GM19438 (cell line): Measurements from ENCODE around the gene RNF144B.
"Not testable (repeated sequence)": the region's sequence is repeated elsewhere in the genome, so short reads cannot be mapped to it uniquely, and the experiment has no call there.

Experiments used
- ATAC-seq: cut with Tn5 transposase; IDR thresholded peaks from one replicate; pipeline ENCODE4 v1.9.1; 2021; ENCODE audit warnings: low read depth; ENCODE audit not compliant: unreplicated experiment

RNF144B gene

GRCh38 chr6:18368277-18369105 is 18.7 kb upstream of the RNF144B start:
- no peak for ATAC-seq

- ATAC-seq, result no peak
Measured at GRCh38 chr6:18371010-18371409, 16.1 kb upstream of the RNF144B start.

- no peak for ATAC-seq
Measured at GRCh38 chr6:18371656-18372055, 15.5 kb upstream of the RNF144B start.

GRCh38 chr6:18380158-18380836 is 6.9 kb upstream of the RNF144B start:
- ATAC-seq, result no peak

GRCh38 chr6:18380851-18381250 is 6.3 kb upstream of the RNF144B start:
- ATAC-seq, result no peak

- ATAC-seq, result no peak
Measured at GRCh38 chr6:18383441-18383840, 3.7 kb upstream of the RNF144B start.

- no peak for ATAC-seq
Measured at GRCh38 chr6:18384621-18385020, 2.5 kb upstream of the RNF144B start.

GRCh38 chr6:18386298-18386976 is 713 bp upstream of the RNF144B start:
- no peak for ATAC-seq

GRCh38 chr6:18388271-18388670 is 1.1 kb downstream of the RNF144B start:
- no peak for ATAC-seq

GRCh38 chr6:18388942-18389341 is 1.8 kb downstream of the RNF144B start:
- no peak for ATAC-seq

- no peak for ATAC-seq
Measured at GRCh38 chr6:18389479-18389878, 2.3 kb downstream of the RNF144B start.

- no peak for ATAC-seq
Measured at GRCh38 chr6:18390476-18390875, 3.3 kb downstream of the RNF144B start.

GRCh38 chr6:18391023-18391422 is 3.9 kb downstream of the RNF144B start:
- no peak for ATAC-seq

GRCh38 chr6:18392346-18392877 is 5.3 kb downstream of the RNF144B start:
- no peak for ATAC-seq

- ATAC-seq, result no peak
Measured at GRCh38 chr6:18393698-18394097, 6.5 kb downstream of the RNF144B start.

- no peak for ATAC-seq
Measured at GRCh38 chr6:18395177-18395855, 8.2 kb downstream of the RNF144B start.

- no peak for ATAC-seq
Measured at GRCh38 chr6:18395856-18396197, 8.7 kb downstream of the RNF144B start.

- no peak for ATAC-seq
Measured at GRCh38 chr6:18397701-18398100, 10.6 kb downstream of the RNF144B start.

GRCh38 chr6:18398225-18398624 is 11.1 kb downstream of the RNF144B start:
- ATAC-seq, result not testable (repeated sequence)

GRCh38 chr6:18400831-18401446 is 13.8 kb downstream of the RNF144B start:
- ATAC-seq, result peak; percentile 87
